ENCODE measurements around the gene CTDSP1.

The CTDSP1 gene

GRCh38 chr2:218400167-218400929, 680 bp downstream of the CTDSP1 start:
- DNase-seq = peak; percentile 34

GRCh38 chr2:218400930-218401881, 1.5 kb downstream of the CTDSP1 start:
- no peak for DNase-seq

GRCh38 chr2:218401890-218402289, 2.2 kb downstream of the CTDSP1 start:
- no peak for DNase-seq

GRCh38 chr2:218402491-218402901, 2.8 kb downstream of the CTDSP1 start:
- DNase-seq = no peak

GRCh38 chr2:218402911-218403411, 3.3 kb downstream of the CTDSP1 start:
- DNase-seq = no peak

- no peak for DNase-seq
Measured at GRCh38 chr2:218403810-218404209, 4.1 kb downstream of the CTDSP1 start.

GRCh38 chr2:218404351-218405085, 4.8 kb downstream of the CTDSP1 start:
- no peak for DNase-seq

GRCh38 chr2:218405086-218405745, 5.5 kb downstream of the CTDSP1 start:
- no peak for DNase-seq

GRCh38 chr2:218405746-218406208, 6.1 kb downstream of the CTDSP1 start:
- DNase-seq = no peak

- peak; percentile 84 for DNase-seq
Measured at GRCh38 chr2:218406209-218406948, 6.7 kb downstream of the CTDSP1 start.

- DNase-seq = peak; percentile 52
Measured at GRCh38 chr2:218406949-218407618, 7.4 kb downstream of the CTDSP1 start.

- DNase-seq = no peak
Measured at GRCh38 chr2:218407717-218408116, 8.0 kb downstream of the CTDSP1 start.

- DNase-seq = no peak
Measured at GRCh38 chr2:218418321-218418716, 18.7 kb downstream of the CTDSP1 start.

- DNase-seq = no peak
Measured at GRCh38 chr2:218418717-218419458, 19.2 kb downstream of the CTDSP1 start, which contains the start of gene VIL1. TSS of gene VIL1 (plus strand) at chr2:218419123. CDS start at chr2:218423779, 4,656 bp downstream.

- no peak for DNase-seq
Measured at GRCh38 chr2:218419630-218420216, 20.1 kb downstream of the CTDSP1 start.

- DNase-seq = no peak
Measured at GRCh38 chr2:218421027-218421426, 21.4 kb downstream of the CTDSP1 start.

GRCh38 chr2:218422403-218423086, 22.9 kb downstream of the CTDSP1 start:
- DNase-seq = no peak

- no peak for DNase-seq
Measured at GRCh38 chr2:218423584-218423983, 23.9 kb downstream of the CTDSP1 start.

GRCh38 chr2:218425531-218425930, 25.9 kb downstream of the CTDSP1 start:
- no peak for DNase-seq

Data from effector CD4-positive, alpha-beta T cell (primary cell).